HG03520 (cell line): Measurements from ENCODE around the gene BRD9.
"Not testable (repeated sequence)": the region's sequence is repeated elsewhere in the genome, so short reads cannot be mapped to it uniquely, and the experiment has no call there.

Experiments
- ATAC-seq: cut with Tn5 transposase; IDR thresholded peaks from one replicate; pipeline ENCODE4 v1.9.1; 2021; ENCODE audit warnings: mild to moderate bottlenecking, moderate library complexity; ENCODE audit not compliant: unreplicated experiment

Gene BRD9

GRCh38 chr5:846602-847091, 46.0 kb downstream of the BRD9 start:
- ATAC-seq: not testable (repeated sequence)

- not testable (repeated sequence) for ATAC-seq
Measured at GRCh38 chr5:845676-846601, 46.7 kb downstream of the BRD9 start.

GRCh38 chr5:845031-845675, 47.4 kb downstream of the BRD9 start:
- ATAC-seq: not testable (repeated sequence)

- not testable (repeated sequence) for ATAC-seq
Measured at GRCh38 chr5:844426-844825, 48.2 kb downstream of the BRD9 start.

GRCh38 chr5:843926-844325, 48.7 kb downstream of the BRD9 start:
- not testable (repeated sequence) for ATAC-seq

GRCh38 chr5:843371-843770, 49.2 kb downstream of the BRD9 start:
- not testable (repeated sequence) for ATAC-seq

DNA sequence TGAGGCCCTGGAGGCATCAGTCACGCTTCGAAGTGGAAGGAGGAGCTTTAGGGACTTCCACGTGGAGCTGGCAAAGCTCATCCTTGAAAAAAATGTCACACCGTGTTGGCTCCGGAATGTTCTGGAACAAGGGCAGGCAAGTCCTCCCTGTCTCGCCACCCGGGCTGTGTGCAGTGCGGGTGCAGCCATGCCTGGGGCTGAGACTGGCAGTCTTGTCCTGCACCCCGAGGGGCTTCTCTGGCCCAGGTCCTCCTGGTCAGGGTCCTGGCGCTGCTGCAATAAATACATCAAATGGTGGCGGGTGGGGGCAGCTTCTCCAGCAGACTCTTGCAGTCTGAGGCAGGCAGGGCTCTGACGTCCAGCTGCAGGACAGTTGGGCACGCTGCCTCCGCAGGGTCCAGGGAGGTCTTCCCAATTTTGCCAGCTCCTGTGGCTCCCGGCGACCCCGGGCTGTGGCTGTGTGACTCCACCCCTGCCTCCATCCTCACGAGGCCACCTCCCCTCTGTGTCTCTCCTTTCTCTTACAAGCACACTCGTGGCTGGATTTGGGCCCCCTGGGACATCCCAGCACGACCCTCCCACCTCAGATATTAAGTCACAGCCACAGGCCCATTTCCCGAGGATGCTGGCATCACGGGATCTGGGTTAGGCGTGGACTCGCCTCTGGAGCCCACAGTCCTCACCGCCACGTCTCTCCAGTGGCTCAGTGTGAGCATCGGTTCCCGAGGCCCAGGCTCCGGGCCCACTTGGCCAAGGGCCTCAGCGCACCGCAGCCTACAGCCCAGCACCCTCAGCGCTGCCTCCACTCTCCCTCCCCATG, 50.0 kb downstream of the BRD9 start:
- ATAC-seq: not testable (repeated sequence)

GRCh38 chr5:841531-842401, 50.8 kb downstream of the BRD9 start:
- ATAC-seq: not testable (repeated sequence)

GRCh38 chr5:840974-841435, 51.6 kb downstream of the BRD9 start:
- ATAC-seq: not testable (repeated sequence)

DNA sequence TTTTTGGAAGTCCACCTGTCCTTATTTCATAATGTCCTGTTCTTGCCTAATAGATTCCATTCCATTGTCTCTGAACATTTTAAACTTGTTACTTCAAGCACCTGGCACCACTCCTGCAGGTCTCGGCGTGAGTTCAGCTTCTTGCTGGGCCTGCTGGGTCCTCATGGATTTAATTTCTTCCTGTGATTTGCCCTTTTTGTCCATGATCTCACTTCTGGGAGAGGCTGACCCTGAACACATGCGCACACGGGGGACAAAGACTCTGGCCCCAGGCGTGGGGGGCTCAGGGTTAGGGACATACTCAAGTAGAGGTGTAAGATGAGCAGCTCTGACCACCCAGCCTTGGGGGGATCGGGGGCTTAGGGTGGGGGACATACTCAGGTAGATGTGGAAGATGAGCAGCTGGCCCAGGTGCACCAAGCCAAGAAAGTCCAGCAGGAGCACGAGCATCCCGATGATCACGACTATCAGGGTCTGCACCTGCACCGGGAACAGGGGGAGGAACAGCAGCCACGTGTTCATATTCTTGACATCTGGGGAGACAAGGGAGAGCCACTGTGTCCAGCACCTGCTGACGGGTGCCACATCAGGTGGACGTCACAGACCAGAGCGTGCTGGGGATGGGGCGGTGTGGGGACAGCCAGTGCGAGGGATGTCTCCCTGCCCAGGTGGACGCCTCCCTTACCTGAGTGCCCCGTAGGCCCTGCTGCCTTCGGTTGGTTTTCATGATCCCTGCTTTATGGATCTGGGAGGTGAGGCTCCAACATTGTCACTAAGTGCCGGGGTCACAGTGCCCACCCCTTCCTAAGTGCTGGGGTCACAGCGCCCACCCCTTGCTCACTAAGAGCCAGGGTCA, 52.3 kb downstream of the BRD9 start:
- ATAC-seq: not testable (repeated sequence)

- not testable (repeated sequence) for ATAC-seq
Measured at GRCh38 chr5:838431-838851, 54.2 kb downstream of the BRD9 start.

DNA sequence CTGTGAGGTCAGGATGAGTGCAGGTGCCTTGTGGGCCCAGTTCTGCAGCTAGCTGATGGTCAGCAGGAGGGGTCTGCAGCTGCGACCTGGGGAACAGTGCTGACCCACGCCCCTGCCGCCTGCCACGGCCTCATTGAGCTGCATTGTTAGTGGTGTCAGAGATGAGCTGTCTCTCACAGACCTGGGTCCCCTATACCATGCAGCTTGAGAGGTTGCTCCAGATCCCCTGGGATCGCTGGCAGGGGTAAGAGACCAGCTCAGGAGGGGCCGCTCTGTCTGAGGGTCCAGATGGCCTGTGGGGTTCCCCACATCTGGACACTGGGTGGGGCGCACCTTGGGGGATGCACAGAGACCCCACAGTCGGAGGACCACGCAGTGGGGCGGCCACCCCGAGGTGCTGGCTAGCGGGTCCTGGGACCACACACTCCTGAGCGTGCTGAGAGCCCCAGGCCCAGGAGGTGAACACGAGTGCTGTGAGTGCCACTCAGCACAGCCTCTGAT, 54.9 kb downstream of the BRD9 start:
- not testable (repeated sequence) for ATAC-seq

- ATAC-seq: not testable (repeated sequence)
Measured at GRCh38 chr5:835933-836612, 56.5 kb downstream of the BRD9 start.

DNA sequence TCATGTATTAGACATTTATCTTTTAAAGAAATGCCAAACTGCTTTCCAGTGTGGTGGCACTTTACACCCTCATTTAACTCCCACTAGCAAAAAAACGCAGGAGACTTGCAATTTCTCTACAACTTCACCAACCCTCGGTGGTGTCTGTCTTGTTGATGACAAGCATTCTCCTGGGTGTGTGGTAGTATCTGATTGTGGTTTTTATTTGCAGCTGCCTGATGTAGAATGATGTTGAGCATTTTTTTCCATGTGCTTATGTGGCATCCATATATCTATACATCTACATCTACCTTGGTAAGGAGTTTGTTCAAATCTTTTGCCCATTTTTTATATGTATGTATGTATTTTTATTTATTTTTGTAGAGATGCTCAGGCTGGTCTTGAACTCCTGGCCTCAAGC, 58.6 kb downstream of the BRD9 start:
- ATAC-seq: not testable (repeated sequence)

DNA sequence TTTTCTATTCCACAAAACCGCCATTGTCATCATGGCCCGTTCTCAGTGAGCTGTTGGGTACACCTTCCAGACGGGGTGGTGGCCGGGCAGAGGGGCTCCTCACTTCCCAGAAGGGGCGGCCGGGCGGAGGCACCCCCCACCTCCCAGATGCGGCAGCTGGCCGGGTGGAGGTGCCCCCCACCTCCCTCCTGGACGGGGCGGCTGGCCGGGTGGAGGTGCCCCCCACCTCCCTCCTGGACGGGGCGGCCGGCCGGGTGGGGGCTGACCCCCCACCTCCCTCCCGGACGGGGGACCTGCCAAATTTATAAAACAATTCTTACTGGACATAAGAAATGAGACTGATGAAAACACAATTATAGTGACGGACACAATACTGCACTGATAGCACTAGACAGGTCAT, 64.4 kb downstream of the BRD9 start:
- ATAC-seq: not testable (repeated sequence)

DNA sequence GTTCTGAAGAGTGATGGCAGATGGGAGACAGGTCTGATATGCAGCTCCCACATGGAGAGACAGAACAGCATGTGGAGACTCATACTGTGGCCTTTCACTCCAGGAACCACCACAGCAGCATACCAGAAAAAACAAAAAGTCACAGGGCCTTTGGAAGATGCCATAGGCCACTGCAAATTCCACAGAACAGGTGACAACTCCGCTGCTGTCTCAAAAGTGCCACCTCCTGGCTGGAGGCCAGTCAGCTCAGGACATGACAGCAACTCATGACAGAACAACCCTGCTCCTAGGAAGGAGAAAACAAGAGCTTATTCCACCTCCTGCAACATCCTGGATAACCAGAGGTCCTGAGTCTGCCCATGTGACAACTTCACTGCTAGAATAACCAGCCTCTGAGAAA, 67.1 kb downstream of the BRD9 start:
- not testable (repeated sequence) for ATAC-seq

DNA sequence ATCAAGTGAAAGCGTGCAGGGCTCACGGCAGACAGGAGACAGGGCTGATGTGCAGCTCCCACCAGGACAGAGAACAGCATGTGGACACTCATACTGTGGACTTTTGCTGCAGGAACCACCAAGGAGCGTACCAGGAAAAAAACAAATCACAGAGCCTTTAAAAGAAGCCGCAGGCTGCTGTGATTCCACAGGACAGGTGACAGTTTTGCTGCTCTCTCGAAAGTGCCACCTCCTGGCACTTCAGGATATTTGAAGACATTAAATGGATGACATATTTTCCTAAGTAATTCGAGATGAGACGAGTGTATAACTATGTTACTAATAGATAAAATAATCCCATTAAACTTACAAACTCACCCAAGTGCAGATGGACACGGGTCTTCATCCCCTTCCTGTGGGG, 71.1 kb downstream of the BRD9 start:
- no peak for ATAC-seq

DNA sequence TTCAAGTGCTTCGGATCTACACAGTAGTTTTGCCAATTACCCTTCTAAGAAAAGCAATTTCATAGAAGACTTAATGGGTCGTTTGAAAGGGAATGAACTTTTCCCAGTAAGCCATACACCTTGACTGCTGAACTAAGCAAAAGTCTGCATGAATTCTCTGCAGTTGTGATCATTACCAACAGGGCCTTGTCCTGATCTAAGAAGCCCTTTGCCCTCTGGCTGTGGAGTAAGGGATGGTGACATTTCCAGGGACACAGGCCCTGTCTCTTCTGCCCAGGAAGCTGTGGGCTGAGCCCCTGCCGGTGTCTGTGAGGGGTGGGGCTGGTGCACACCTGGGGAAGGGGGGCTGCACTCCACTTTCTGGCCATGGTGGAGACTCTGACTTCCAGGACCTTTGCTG, 72.4 kb downstream of the BRD9 start:
- ATAC-seq: no peak
